ENCODE data around the gene AREL1.

Gene AREL1

GRCh38 chr14:74697976-74698375 lies 14.9 kb downstream of the AREL1 start:
- DNase-seq: no peak

GRCh38 chr14:74697543-74697942 lies 15.3 kb downstream of the AREL1 start:
- no peak for DNase-seq

- no peak for DNase-seq
Measured at GRCh38 chr14:74697011-74697410, 15.9 kb downstream of the AREL1 start.

GRCh38 chr14:74695406-74695805 lies 17.5 kb downstream of the AREL1 start:
- no peak for DNase-seq

- no peak for DNase-seq
Measured at GRCh38 chr14:74693191-74693590, 19.7 kb downstream of the AREL1 start.

GRCh38 chr14:74691456-74691855 lies 21.4 kb downstream of the AREL1 start:
- DNase-seq: no peak

GRCh38 chr14:74685921-74686678 lies 26.8 kb downstream of the AREL1 start:
- no peak for DNase-seq

GRCh38 chr14:74685056-74685455 lies 27.8 kb downstream of the AREL1 start:
- DNase-seq: no peak

- DNase-seq: no peak
Measured at GRCh38 chr14:74684434-74684833, 28.4 kb downstream of the AREL1 start.

- DNase-seq: no peak
Measured at GRCh38 chr14:74683406-74683805, 29.5 kb downstream of the AREL1 start.

- no peak for DNase-seq
Measured at GRCh38 chr14:74682169-74682952, 30.5 kb downstream of the AREL1 start.

- DNase-seq: no peak
Measured at GRCh38 chr14:74675219-74675618, 37.7 kb downstream of the AREL1 start.

GRCh38 chr14:74673768-74674167 lies 39.1 kb downstream of the AREL1 start:
- DNase-seq: no peak

GRCh38 chr14:74671789-74672188 lies 41.1 kb downstream of the AREL1 start:
- no peak for DNase-seq

- DNase-seq: no peak
Measured at GRCh38 chr14:74670726-74671411, 42.0 kb downstream of the AREL1 start.

- DNase-seq: no peak
Measured at GRCh38 chr14:74669846-74670245, 43.0 kb downstream of the AREL1 start.

GRCh38 chr14:74669256-74669655 lies 43.6 kb downstream of the AREL1 start:
- DNase-seq: no peak

- no peak for DNase-seq
Measured at GRCh38 chr14:74667758-74668157, 45.1 kb downstream of the AREL1 start.

GRCh38 chr14:74664717-74665116 lies 48.2 kb downstream of the AREL1 start:
- DNase-seq: no peak

GRCh38 chr14:74663884-74664283 lies 49.0 kb downstream of the AREL1 start:
- DNase-seq: no peak

GRCh38 chr14:74661726-74662450 lies 51.0 kb downstream of the AREL1 start:
- no peak for DNase-seq

GRCh38 chr14:74660863-74661262 lies 52.0 kb downstream of the AREL1 start:
- DNase-seq: no peak

- no peak for DNase-seq
Measured at GRCh38 chr14:74660167-74660566, 52.7 kb downstream of the AREL1 start.
